ENCODE results near the gene THAP7. TPM values are rescaled to one million over a fixed set of nuclear protein-coding genes. Genes with fewer than 3 reads are reported as not detected.

The THAP7 gene
- total and polyA plus RNA-seq, 2 of the 13 experiments (the other 11 are each of a cell fraction or from before 2014, with no cell fraction given), result 13.0 to 25.5 TPM

- no TSS peak for BruUV-seq (replicated peaks)
- H3K27ac ChIP-seq (ENCODE audit: extremely low read length, insufficient read depth, low read length), result peak overlapping the region; percentile 67
- ATAC-seq (no peak), DNase-seq (ENCODE audit: low spot score) (no peak), FAIRE-seq (no peak)
- WGBS (ENCODE audit: low lambda C conversion rate), result 82% methylated on average over 36 of the region's 39 CpGs
- peak overlapping the region; percentile 97 for H3K4me2 ChIP-seq (ENCODE audit: low read depth, low read length)
- POLR2A ChIA-PET, result interaction anchor here (0.7 to 4.3 kb wide), 4 partner anchors 15 to 205 kb away, joined by 3 to 45 read pairs (median 18); partner anchors contain the start of genes SERPIND1 and THAP7
- H3K27me3 ChIP-seq (ENCODE audit: control insufficient read depth in 1 of 2, insufficient read depth in 2 of 2, low read length in 2 of 2), result no peaks in the 10 kb centered on the region; a peak in 1 of 5 replicates
- H3K36me3 ChIP-seq (replicated peaks in 1 of 2; ENCODE audit: control insufficient read depth in 1 of 2, insufficient read depth in 2 of 2, low read length in 2 of 2), result no peaks in the 10 kb centered on the region; a peak in 2 of 5 replicates
- no peaks in the 10 kb centered on the region for H4K20me1 ChIP-seq (ENCODE audit: insufficient read depth, low read length)
- peak overlapping the region in 1 of 3 experiments; percentile 45; a peak in 1 of 6 replicates for H3K4me3 ChIP-seq (replicated peaks in 1 of 3; ENCODE audit: insufficient read depth in 1 of 3, low read depth in 2 of 3, low read length in 3 of 3)
- H3K9ac ChIP-seq (ENCODE audit: insufficient read depth, low read depth, low read length), result peak overlapping the region; percentile 40; the same call in 1 of the 2 replicates
- 0 out of 2 replicates have a peak, but pooled peaks cover 4% of the 10 kb centered on the region for H3K9me3 ChIP-seq (ENCODE audit: low read length)
- in situ Hi-C loops (cut with HindIII; ENCODE audit: extremely low pct_ligation_motif_present, low pct_unique_long_range_greater_than_20kb), result no loop called here
- no peak overlapping the region for H2AFZ ChIP-seq (ENCODE audit: low read length)
- peaks cover 39% of the 10 kb centered on the region for H3K4me1 ChIP-seq (ENCODE audit: insufficient read depth, low read length)
- CTCF ChIA-PET (ENCODE audit: low intra/inter-chr PET ratio, low total read pairs), result no interaction called here
- intact Hi-C loops (cut with micrococcal nuclease; ENCODE audit: unreplicated experiment), result no loop called here
- H3K79me2 ChIP-seq (ENCODE audit: insufficient read depth, low read length), result peaks cover 11% of the 10 kb centered on the region
- TF ChIP-seq ZNF142 (CRISPR knock-in tag; IDR thresholded peaks at IDR 0.05) (peak; percentile 21; the same call in 1 of the 2 replicates), MXD4 (CRISPR knock-in tag; IDR thresholded peaks at IDR 0.05) (no peak), LRRFIP1 (CRISPR knock-in tag; conservative IDR thresholded peaks at IDR 0.05) (no peak), ZFYVE20 (CRISPR knock-in tag; IDR thresholded peaks at IDR 0.05; ENCODE audit: borderline replicate concordance, low read depth) (no peak), MBD4 (IDR thresholded peaks at IDR 0.05; ENCODE audit: borderline replicate concordance, low read length) (no peak), NFE2L2 (IDR thresholded peaks at IDR 0.05; ENCODE audit: low read length) (no peak), ZBTB10 (CRISPR knock-in tag; IDR thresholded peaks at IDR 0.05; ENCODE audit: borderline replicate concordance) (no peak), ZNF660 (CRISPR knock-in tag; IDR thresholded peaks at IDR 0.05; ENCODE audit: borderline replicate concordance, low read depth) (no peak), NRL (CRISPR knock-in tag; IDR thresholded peaks at IDR 0.05; ENCODE audit: borderline replicate concordance) (no peak), CENPBD1 (CRISPR knock-in tag; IDR thresholded peaks at IDR 0.05; ENCODE audit: borderline replicate concordance, low read depth) (no peak), ZNF24 (IDR thresholded peaks at IDR 0.05) (no peak), AGO2 (optimal IDR thresholded peaks at IDR 0.05; ENCODE audit: low read depth, low read length) (peak; percentile 56)
Observed at GRCh38 chr22:20979243-20979809, 22.6 kb downstream of the THAP7 start.
